Peyer's patch (tissue), 4 donors: ENCODE results near the gene PKD2L2.

Experiments used
- POLR2A ChIP-seq, 2 donors: fragments of 450-650 bp; IDR thresholded peaks; one replicate each; pipeline ENCODE4 v1.5.1; 2017; ENCODE audit warnings: antibody characterized with exemption in 2 of 2, mild to moderate bottlenecking in 2 of 2, moderate library complexity in 2 of 2
- TF ChIP-seq, protein P1 (sequence below), 6 experiments: fragments of 450-650 bp in 4 of 6; fragments of 200-600 bp in 2 of 6; sonication (generic) in 1 of 6; IDR thresholded peaks; one replicate each; pipeline ENCODE4 v1.5.1; 2017 to 2019; ENCODE audit warnings: antibody characterized with exemption in 6 of 6, mild to moderate bottlenecking in 3 of 6, moderate library complexity in 1 of 6

DNA sequence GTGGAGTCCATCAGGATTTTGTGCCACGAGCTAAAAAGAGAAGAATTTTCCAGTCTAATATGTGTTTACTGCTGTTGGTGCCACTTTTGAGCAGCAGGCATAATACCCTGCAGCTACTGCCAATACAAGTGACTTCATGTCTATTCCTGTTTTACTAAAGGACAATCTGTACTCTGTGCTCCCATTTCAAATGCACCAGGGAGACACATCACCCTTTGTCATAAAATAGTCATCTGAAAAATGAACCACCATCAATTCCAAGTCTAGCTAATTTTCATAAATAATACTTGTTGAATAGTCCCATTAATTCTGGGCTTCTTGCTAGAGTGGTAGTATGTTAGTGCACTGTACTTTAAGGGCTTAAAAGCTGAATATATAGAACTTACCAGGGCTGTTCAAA, 8.9 kb upstream of the PKD2L2 start:
- TF ChIP-seq POLR2A (IDR thresholded peaks at IDR 0.05), result no peak
- TF ChIP-seq, protein P1, sequence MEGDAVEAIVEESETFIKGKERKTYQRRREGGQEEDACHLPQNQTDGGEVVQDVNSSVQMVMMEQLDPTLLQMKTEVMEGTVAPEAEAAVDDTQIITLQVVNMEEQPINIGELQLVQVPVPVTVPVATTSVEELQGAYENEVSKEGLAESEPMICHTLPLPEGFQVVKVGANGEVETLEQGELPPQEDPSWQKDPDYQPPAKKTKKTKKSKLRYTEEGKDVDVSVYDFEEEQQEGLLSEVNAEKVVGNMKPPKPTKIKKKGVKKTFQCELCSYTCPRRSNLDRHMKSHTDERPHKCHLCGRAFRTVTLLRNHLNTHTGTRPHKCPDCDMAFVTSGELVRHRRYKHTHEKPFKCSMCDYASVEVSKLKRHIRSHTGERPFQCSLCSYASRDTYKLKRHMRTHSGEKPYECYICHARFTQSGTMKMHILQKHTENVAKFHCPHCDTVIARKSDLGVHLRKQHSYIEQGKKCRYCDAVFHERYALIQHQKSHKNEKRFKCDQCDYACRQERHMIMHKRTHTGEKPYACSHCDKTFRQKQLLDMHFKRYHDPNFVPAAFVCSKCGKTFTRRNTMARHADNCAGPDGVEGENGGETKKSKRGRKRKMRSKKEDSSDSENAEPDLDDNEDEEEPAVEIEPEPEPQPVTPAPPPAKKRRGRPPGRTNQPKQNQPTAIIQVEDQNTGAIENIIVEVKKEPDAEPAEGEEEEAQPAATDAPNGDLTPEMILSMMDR (IDR thresholded peaks at IDR 0.05), result no peak
